ENCODE measurements around the gene TMEM132A. TPM values are rescaled to one million over a fixed set of nuclear protein-coding genes. Genes with fewer than 3 reads are reported as not detected.

The TMEM132A gene
- total RNA-seq, 1 experiment from 2014 or later = 114 TPM

DNA sequence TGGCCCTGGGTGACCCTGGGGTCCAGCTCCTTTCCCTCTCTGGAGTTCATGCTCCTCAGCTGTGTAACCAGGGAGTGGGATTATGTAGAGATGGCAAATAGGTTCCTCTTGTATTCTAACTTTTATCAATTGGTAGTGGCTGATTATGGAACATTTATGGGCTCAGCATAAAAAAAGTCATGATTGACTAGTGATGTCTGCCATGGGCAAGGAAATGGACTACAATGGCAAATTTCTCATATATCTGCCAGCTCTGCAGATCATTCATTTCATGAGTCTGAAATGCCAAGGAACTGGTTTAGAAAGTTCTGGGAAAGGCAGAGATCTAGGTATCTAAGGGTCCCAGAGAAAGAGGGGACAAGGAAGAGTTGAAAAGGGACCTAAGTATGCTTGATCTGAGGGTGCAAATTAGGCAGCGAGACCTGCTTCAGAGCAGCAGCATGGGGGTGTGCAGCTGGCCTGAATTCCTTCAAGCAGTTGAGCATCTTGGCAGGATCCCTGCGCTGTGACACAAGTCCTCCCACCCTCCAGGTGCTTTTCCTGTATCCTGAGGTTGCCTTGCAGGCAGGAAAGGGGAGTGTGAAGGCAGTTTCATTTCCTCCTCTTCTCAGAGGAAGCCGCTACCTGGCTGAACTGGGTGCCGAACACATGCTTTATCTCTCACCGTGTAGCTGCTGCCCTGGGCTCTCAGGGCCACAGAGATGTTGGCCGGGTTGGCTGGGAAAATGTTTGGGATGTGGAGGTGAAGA lies 17.3 kb downstream of the TMEM132A start:
- H3K4me3 Mint-ChIP-seq = no peak overlapping the region
- TF ChIP-seq ZNF263 (CRISPR knock-in tag; IDR thresholded peaks at IDR 0.05; ENCODE audit: low read depth) (no peak), NFATC4 (CRISPR knock-in tag; IDR thresholded peaks at IDR 0.05) (no peak), CBFB (CRISPR knock-in tag; IDR thresholded peaks at IDR 0.05; ENCODE audit: low read depth) (no peak), PRRX2 (CRISPR knock-in tag; IDR thresholded peaks at IDR 0.05) (no peak), GRHL2 (CRISPR knock-in tag; IDR thresholded peaks at IDR 0.05; ENCODE audit: insufficient replicate concordance, severe bottlenecking) (no peak), NFE2L1 (CRISPR knock-in tag; IDR thresholded peaks at IDR 0.05) (no peak)
- TF ChIP-seq, protein P1, sequence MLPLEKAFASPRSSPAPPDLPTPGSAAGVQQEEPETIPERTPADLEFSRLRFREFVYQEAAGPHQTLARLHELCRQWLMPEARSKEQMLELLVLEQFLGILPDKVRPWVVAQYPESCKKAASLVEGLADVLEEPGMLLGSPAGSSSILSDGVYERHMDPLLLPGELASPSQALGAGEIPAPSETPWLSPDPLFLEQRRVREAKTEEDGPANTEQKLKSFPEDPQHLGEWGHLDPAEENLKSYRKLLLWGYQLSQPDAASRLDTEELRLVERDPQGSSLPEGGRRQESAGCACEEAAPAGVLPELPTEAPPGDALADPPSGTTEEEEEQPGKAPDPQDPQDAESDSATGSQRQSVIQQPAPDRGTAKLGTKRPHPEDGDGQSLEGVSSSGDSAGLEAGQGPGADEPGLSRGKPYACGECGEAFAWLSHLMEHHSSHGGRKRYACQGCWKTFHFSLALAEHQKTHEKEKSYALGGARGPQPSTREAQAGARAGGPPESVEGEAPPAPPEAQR (CRISPR knock-in tag; IDR thresholded peaks at IDR 0.05) = no peak
- TF ChIP-seq, protein P2, sequence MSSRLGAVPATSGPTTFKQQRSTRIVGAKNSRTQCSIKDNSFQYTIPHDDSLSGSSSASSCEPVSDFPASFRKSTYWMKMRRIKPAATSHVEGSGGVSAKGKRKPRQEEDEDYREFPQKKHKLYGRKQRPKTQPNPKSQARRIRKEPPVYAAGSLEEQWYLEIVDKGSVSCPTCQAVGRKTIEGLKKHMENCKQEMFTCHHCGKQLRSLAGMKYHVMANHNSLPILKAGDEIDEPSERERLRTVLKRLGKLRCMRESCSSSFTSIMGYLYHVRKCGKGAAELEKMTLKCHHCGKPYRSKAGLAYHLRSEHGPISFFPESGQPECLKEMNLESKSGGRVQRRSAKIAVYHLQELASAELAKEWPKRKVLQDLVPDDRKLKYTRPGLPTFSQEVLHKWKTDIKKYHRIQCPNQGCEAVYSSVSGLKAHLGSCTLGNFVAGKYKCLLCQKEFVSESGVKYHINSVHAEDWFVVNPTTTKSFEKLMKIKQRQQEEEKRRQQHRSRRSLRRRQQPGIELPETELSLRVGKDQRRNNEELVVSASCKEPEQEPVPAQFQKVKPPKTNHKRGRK (CRISPR knock-in tag; IDR thresholded peaks at IDR 0.05; ENCODE audit: borderline replicate concordance) = no peak
- TF ChIP-seq, protein P3, sequence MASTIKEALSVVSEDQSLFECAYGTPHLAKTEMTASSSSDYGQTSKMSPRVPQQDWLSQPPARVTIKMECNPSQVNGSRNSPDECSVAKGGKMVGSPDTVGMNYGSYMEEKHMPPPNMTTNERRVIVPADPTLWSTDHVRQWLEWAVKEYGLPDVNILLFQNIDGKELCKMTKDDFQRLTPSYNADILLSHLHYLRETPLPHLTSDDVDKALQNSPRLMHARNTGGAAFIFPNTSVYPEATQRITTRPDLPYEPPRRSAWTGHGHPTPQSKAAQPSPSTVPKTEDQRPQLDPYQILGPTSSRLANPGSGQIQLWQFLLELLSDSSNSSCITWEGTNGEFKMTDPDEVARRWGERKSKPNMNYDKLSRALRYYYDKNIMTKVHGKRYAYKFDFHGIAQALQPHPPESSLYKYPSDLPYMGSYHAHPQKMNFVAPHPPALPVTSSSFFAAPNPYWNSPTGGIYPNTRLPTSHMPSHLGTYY (CRISPR knock-in tag; IDR thresholded peaks at IDR 0.05) = no peak
- TF ChIP-seq, protein P4, sequence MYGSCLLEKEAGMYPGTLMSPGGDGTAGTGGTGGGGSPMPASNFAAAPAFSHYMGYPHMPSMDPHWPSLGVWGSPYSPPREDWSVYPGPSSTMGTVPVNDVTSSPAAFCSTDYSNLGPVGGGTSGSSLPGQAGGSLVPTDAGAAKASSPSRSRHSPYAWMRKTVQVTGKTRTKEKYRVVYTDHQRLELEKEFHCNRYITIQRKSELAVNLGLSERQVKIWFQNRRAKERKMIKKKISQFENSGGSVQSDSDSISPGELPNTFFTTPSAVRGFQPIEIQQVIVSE (CRISPR knock-in tag; IDR thresholded peaks at IDR 0.05; ENCODE audit: borderline replicate concordance) = no peak
- TF ChIP-seq, protein P5, sequence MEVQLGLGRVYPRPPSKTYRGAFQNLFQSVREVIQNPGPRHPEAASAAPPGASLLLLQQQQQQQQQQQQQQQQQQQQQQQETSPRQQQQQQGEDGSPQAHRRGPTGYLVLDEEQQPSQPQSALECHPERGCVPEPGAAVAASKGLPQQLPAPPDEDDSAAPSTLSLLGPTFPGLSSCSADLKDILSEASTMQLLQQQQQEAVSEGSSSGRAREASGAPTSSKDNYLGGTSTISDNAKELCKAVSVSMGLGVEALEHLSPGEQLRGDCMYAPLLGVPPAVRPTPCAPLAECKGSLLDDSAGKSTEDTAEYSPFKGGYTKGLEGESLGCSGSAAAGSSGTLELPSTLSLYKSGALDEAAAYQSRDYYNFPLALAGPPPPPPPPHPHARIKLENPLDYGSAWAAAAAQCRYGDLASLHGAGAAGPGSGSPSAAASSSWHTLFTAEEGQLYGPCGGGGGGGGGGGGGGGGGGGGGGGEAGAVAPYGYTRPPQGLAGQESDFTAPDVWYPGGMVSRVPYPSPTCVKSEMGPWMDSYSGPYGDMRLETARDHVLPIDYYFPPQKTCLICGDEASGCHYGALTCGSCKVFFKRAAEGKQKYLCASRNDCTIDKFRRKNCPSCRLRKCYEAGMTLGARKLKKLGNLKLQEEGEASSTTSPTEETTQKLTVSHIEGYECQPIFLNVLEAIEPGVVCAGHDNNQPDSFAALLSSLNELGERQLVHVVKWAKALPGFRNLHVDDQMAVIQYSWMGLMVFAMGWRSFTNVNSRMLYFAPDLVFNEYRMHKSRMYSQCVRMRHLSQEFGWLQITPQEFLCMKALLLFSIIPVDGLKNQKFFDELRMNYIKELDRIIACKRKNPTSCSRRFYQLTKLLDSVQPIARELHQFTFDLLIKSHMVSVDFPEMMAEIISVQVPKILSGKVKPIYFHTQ (CRISPR knock-in tag; IDR thresholded peaks at IDR 0.05) = no peak
- TF ChIP-seq, protein P6, sequence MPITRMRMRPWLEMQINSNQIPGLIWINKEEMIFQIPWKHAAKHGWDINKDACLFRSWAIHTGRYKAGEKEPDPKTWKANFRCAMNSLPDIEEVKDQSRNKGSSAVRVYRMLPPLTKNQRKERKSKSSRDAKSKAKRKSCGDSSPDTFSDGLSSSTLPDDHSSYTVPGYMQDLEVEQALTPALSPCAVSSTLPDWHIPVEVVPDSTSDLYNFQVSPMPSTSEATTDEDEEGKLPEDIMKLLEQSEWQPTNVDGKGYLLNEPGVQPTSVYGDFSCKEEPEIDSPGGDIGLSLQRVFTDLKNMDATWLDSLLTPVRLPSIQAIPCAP (CRISPR knock-in tag; IDR thresholded peaks at IDR 0.05) = no peak
- no peaks in the 10 kb centered on the region for H3K9me3 Mint-ChIP-seq
- H3K27ac Mint-ChIP-seq = no peak overlapping the region
- ATAC-seq (no peak), DNase-seq (ENCODE audit: low spot score) (no peak)
- H3K27me3 Mint-ChIP-seq (ENCODE audit: low read depth) = no peaks in the 10 kb centered on the region
- peaks cover 3% of the 10 kb centered on the region; the same call in 1 of the 2 replicates for H3K4me1 Mint-ChIP-seq
- POLR2A ChIA-PET = no interaction called here
- CTCF ChIA-PET = interaction anchor here (1.3 kb wide), 1 partner anchor 26 kb away, joined by 3 read pairs; no protein-coding TSS in a partner anchor
- no peaks in the 10 kb centered on the region for H3K36me3 Mint-ChIP-seq

DNA sequence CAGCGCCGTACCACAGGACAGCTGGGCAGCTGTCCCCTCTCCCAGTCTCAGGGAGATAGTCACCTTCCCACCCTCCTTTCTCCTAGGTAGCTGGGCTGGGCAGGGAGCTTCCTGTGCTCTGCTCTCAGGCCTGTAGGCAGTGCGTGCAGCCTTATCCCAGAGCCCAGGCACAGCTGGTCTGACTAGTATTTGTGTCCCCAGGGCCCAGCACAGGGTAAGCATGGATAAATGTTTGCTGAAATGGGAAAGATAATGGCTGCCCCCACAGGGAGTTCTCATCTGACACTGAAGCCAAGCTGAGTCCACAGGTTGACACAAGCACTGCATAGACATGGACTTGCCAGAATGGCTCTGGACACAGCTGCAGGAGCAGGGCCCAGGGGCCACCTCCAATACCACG lies 18.0 kb downstream of the TMEM132A start:
- CTCF ChIA-PET = interaction anchor here (1.3 to 1.7 kb wide), 2 partner anchors 27 to 55 kb away, joined by 3 to 4 read pairs; no protein-coding TSS in a partner anchor
- POLR2A ChIA-PET = no interaction called here
- Mint-ChIP-seq H3K4me1 (peaks cover 4% of the 10 kb centered on the region), H3K27ac (no peak overlapping the region), H3K4me3 (no peak overlapping the region), H3K9me3 (no peaks in the 10 kb centered on the region), H3K27me3 (ENCODE audit: low read depth) (no peaks in the 10 kb centered on the region), H3K36me3 (no peaks in the 10 kb centered on the region)
- DNase-seq (ENCODE audit: low spot score) (no peak), ATAC-seq (no peak)
- TF ChIP-seq SOX15 (CRISPR knock-in tag; IDR thresholded peaks at IDR 0.05) (no peak), PRRX2 (CRISPR knock-in tag; IDR thresholded peaks at IDR 0.05) (no peak), FOXJ3 (CRISPR knock-in tag; IDR thresholded peaks at IDR 0.05; ENCODE audit: borderline replicate concordance) (no peak), ZNF263 (CRISPR knock-in tag; IDR thresholded peaks at IDR 0.05; ENCODE audit: low read depth) (no peak), TEAD4 (CRISPR knock-in tag; IDR thresholded peaks at IDR 0.05) (no peak), ZNF317 (CRISPR knock-in tag; IDR thresholded peaks at IDR 0.05; ENCODE audit: borderline replicate concordance, low read depth) (no peak)
- TF ChIP-seq, protein P7, sequence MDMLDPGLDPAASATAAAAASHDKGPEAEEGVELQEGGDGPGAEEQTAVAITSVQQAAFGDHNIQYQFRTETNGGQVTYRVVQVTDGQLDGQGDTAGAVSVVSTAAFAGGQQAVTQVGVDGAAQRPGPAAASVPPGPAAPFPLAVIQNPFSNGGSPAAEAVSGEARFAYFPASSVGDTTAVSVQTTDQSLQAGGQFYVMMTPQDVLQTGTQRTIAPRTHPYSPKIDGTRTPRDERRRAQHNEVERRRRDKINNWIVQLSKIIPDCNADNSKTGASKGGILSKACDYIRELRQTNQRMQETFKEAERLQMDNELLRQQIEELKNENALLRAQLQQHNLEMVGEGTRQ (CRISPR knock-in tag; IDR thresholded peaks at IDR 0.05) = no peak
- TF ChIP-seq, protein P8, sequence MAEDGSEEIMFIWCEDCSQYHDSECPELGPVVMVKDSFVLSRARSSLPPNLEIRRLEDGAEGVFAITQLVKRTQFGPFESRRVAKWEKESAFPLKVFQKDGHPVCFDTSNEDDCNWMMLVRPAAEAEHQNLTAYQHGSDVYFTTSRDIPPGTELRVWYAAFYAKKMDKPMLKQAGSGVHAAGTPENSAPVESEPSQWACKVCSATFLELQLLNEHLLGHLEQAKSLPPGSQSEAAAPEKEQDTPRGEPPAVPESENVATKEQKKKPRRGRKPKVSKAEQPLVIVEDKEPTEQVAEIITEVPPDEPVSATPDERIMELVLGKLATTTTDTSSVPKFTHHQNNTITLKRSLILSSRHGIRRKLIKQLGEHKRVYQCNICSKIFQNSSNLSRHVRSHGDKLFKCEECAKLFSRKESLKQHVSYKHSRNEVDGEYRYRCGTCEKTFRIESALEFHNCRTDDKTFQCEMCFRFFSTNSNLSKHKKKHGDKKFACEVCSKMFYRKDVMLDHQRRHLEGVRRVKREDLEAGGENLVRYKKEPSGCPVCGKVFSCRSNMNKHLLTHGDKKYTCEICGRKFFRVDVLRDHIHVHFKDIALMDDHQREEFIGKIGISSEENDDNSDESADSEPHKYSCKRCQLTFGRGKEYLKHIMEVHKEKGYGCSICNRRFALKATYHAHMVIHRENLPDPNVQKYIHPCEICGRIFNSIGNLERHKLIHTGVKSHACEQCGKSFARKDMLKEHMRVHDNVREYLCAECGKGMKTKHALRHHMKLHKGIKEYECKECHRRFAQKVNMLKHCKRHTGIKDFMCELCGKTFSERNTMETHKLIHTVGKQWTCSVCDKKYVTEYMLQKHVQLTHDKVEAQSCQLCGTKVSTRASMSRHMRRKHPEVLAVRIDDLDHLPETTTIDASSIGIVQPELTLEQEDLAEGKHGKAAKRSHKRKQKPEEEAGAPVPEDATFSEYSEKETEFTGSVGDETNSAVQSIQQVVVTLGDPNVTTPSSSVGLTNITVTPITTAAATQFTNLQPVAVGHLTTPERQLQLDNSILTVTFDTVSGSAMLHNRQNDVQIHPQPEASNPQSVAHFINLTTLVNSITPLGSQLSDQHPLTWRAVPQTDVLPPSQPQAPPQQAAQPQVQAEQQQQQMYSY (CRISPR knock-in tag; IDR thresholded peaks at IDR 0.05) = no peak
- TF ChIP-seq, protein P3 (CRISPR knock-in tag; IDR thresholded peaks at IDR 0.05) = no peak
